K562 (cell line): ENCODE data around the gene AMPD1.

Experiments used
- ESRRA ChIP-seq: fragments of 450-650 bp; IDR thresholded peaks from 2 replicates; pipeline ENCODE4 v1.6.1; 2014; ENCODE audit warnings: low read depth, mild to moderate bottlenecking, moderate library complexity, borderline replicate concordance
- FOXJ3 ChIP-seq: sonication (generic); formaldehyde crosslinking; IDR thresholded peaks from 2 replicates; pipeline ENCODE4 v1.4.0; 2020; ENCODE audit warnings: mild to moderate bottlenecking, missing genetic modification reagents
- FOXK2 ChIP-seq, 2 experiments: fragments of 450-650 bp; IDR thresholded peaks in 1 of 2; conservative IDR thresholded peaks in 1 of 2; 2 replicates each; pipeline ENCODE4 v1.6.1; 2016; ENCODE audit warnings: low read depth in 2 of 2, mild to moderate bottlenecking in 1 of 2
- GATA2 ChIP-seq: sonication (generic); formaldehyde crosslinking; IDR thresholded peaks from 2 replicates; pipeline ENCODE4 v1.4.0; 2020; ENCODE audit warnings: mild to moderate bottlenecking, missing genetic modification reagents
- RAD51 ChIP-seq: fragments of 450-650 bp; IDR thresholded peaks from 2 replicates; pipeline ENCODE4 v1.7.1; 2016; ENCODE audit warnings: low read depth, mild to moderate bottlenecking, borderline replicate concordance
- SOX6 ChIP-seq: fragments of 450-650 bp; IDR thresholded peaks from 2 replicates; pipeline ENCODE4 v1.6.1; 2014; ENCODE audit warnings: mild to moderate bottlenecking
- ZFP1 ChIP-seq: fragments of 450-650 bp; formaldehyde crosslinking; IDR thresholded peaks from 2 replicates; pipeline ENCODE4 v1.4.0; 2020; ENCODE audit warnings: mild to moderate bottlenecking, mixed read lengths
- ZNF583 ChIP-seq: fragments of 250-450 bp; sonication (Bioruptor Pico); IDR thresholded peaks from 2 replicates; pipeline ENCODE4 v1.4.0; 2020
- TF ChIP-seq, protein P1 (sequence below): sonication (generic); formaldehyde crosslinking; IDR thresholded peaks from 2 replicates; pipeline ENCODE4 v1.8.1; 2023; ENCODE audit warnings: mild to moderate bottlenecking, missing genetic modification reagents
- TF ChIP-seq, protein P2 (sequence below), 3 experiments: IDR thresholded peaks in 2 of 3; conservative IDR thresholded peaks in 1 of 3; 2 replicates each; pipeline ENCODE4 v1.5.1; 2011 to 2012; ENCODE audit warnings: low read length in 3 of 3, mild to moderate bottlenecking in 3 of 3, control low read depth in 2 of 3, improper control_type of control experiment in 1 of 3, inconsistent platforms in 1 of 3, low read depth in 1 of 3, mixed read lengths in 1 of 3, moderate library complexity in 1 of 3; ENCODE audit not compliant: insufficient read depth in 2 of 3
- TF ChIP-seq, protein P3 (sequence below): fragments of 250-450 bp; sonication (Bioruptor Pico); IDR thresholded peaks from 2 replicates; pipeline ENCODE4 v1.5.0; 2020; ENCODE audit warnings: mild to moderate bottlenecking, borderline replicate concordance
- TF ChIP-seq, protein P4 (sequence below): sonication (generic); formaldehyde crosslinking; IDR thresholded peaks from 2 replicates; pipeline ENCODE4 v1.8.0; 2022; ENCODE audit warnings: mild to moderate bottlenecking, missing genetic modification reagents

DNA sequence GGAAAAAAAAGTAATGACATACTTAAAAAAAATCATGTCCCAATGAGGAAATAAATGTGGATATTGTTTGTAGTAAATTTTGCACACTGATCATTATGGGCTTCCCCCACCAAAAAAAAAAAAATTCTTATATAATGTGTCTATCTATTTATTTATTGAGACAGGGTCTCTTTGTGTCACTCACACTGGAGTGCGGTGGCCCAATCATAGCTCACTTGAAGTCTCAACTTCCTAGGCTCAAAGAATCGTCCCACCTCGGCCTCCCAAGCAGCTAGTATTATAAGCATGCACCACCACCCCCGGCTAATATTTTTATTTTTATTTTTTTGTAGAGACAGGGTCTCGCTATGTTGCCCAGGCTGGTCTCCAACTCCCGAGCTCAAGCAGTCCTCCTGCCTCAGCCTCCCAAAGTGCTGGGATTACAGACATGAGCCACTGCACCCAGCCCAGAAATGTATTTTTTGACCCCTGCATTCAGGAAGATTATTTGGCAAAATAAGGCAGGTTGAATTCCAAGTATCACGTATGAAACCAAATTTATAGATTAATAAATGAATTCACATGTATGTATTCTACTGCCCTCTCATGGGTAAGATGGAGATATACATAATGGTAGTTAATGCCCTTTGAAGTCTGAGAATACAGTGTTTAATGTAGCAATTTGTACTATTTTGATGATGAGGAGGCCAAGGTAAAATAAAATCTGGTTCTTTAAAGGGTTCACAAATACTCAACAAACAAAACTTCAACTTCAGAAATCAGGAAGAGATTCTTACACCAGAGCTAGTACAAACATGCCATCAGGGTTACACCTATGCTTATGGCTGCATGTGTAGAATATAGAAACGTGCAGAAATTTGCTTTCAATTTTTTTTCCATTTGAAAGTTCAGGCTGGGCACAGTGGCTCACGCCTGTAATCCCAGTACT is 24.1 kb downstream of the AMPD1 start:
- TF ChIP-seq ZFP1 (CRISPR knock-in tag) (no peak), FOXK2 (conservative IDR thresholded peaks at IDR 0.05 in 1 of 2, IDR thresholded peaks at IDR 0.05 in 1 of 2; ENCODE audit: low read depth in 2 of 2) (no peak), RAD51 (no peak), ESRRA (no peak), GATA2 (CRISPR knock-in tag) (no peak), ZNF583 (CRISPR knock-in tag) (no peak), SOX6 (no peak), FOXJ3 (CRISPR knock-in tag) (no peak)
- TF ChIP-seq, protein P1, sequence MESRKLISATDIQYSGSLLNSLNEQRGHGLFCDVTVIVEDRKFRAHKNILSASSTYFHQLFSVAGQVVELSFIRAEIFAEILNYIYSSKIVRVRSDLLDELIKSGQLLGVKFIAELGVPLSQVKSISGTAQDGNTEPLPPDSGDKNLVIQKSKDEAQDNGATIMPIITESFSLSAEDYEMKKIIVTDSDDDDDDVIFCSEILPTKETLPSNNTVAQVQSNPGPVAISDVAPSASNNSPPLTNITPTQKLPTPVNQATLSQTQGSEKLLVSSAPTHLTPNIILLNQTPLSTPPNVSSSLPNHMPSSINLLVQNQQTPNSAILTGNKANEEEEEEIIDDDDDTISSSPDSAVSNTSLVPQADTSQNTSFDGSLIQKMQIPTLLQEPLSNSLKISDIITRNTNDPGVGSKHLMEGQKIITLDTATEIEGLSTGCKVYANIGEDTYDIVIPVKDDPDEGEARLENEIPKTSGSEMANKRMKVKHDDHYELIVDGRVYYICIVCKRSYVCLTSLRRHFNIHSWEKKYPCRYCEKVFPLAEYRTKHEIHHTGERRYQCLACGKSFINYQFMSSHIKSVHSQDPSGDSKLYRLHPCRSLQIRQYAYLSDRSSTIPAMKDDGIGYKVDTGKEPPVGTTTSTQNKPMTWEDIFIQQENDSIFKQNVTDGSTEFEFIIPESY (CRISPR knock-in tag): no peak
- TF ChIP-seq, protein P2, sequence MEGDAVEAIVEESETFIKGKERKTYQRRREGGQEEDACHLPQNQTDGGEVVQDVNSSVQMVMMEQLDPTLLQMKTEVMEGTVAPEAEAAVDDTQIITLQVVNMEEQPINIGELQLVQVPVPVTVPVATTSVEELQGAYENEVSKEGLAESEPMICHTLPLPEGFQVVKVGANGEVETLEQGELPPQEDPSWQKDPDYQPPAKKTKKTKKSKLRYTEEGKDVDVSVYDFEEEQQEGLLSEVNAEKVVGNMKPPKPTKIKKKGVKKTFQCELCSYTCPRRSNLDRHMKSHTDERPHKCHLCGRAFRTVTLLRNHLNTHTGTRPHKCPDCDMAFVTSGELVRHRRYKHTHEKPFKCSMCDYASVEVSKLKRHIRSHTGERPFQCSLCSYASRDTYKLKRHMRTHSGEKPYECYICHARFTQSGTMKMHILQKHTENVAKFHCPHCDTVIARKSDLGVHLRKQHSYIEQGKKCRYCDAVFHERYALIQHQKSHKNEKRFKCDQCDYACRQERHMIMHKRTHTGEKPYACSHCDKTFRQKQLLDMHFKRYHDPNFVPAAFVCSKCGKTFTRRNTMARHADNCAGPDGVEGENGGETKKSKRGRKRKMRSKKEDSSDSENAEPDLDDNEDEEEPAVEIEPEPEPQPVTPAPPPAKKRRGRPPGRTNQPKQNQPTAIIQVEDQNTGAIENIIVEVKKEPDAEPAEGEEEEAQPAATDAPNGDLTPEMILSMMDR (IDR thresholded peaks at IDR 0.05 in 2 of 3, conservative IDR thresholded peaks at IDR 0.05 in 1 of 3; ENCODE audit: insufficient read depth in 2 of 3, low read depth in 1 of 3, low read length in 3 of 3): peak in 1 of 3 experiments; percentile 32; a peak in 3 of 6 replicates
- TF ChIP-seq, protein P3, sequence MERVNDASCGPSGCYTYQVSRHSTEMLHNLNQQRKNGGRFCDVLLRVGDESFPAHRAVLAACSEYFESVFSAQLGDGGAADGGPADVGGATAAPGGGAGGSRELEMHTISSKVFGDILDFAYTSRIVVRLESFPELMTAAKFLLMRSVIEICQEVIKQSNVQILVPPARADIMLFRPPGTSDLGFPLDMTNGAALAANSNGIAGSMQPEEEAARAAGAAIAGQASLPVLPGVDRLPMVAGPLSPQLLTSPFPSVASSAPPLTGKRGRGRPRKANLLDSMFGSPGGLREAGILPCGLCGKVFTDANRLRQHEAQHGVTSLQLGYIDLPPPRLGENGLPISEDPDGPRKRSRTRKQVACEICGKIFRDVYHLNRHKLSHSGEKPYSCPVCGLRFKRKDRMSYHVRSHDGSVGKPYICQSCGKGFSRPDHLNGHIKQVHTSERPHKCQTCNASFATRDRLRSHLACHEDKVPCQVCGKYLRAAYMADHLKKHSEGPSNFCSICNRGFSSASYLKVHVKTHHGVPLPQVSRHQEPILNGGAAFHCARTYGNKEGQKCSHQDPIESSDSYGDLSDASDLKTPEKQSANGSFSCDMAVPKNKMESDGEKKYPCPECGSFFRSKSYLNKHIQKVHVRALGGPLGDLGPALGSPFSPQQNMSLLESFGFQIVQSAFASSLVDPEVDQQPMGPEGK (CRISPR knock-in tag): no peak
- TF ChIP-seq, protein P4, sequence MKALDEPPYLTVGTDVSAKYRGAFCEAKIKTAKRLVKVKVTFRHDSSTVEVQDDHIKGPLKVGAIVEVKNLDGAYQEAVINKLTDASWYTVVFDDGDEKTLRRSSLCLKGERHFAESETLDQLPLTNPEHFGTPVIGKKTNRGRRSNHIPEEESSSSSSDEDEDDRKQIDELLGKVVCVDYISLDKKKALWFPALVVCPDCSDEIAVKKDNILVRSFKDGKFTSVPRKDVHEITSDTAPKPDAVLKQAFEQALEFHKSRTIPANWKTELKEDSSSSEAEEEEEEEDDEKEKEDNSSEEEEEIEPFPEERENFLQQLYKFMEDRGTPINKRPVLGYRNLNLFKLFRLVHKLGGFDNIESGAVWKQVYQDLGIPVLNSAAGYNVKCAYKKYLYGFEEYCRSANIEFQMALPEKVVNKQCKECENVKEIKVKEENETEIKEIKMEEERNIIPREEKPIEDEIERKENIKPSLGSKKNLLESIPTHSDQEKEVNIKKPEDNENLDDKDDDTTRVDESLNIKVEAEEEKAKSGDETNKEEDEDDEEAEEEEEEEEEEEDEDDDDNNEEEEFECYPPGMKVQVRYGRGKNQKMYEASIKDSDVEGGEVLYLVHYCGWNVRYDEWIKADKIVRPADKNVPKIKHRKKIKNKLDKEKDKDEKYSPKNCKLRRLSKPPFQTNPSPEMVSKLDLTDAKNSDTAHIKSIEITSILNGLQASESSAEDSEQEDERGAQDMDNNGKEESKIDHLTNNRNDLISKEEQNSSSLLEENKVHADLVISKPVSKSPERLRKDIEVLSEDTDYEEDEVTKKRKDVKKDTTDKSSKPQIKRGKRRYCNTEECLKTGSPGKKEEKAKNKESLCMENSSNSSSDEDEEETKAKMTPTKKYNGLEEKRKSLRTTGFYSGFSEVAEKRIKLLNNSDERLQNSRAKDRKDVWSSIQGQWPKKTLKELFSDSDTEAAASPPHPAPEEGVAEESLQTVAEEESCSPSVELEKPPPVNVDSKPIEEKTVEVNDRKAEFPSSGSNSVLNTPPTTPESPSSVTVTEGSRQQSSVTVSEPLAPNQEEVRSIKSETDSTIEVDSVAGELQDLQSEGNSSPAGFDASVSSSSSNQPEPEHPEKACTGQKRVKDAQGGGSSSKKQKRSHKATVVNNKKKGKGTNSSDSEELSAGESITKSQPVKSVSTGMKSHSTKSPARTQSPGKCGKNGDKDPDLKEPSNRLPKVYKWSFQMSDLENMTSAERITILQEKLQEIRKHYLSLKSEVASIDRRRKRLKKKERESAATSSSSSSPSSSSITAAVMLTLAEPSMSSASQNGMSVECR (CRISPR knock-in tag): no peak
